Ovary (tissue), 3 donors: ENCODE results near the gene RBM33.

Source experiments
- POLR2A ChIP-seq: fragments of 450-650 bp; IDR thresholded peaks from one replicate; pipeline ENCODE4 v1.6.1; 2017; ENCODE audit warnings: antibody characterized with exemption, mild to moderate bottlenecking, moderate library complexity
- TF ChIP-seq, protein P1 (sequence below), 3 donors: fragments of 450-650 bp in 2 of 3; fragments of 200-600 bp in 1 of 3; IDR thresholded peaks; one replicate each; pipeline versions ENCODE4 v1.5.1 to v1.8.0; 2016 to 2022; ENCODE audit warnings: antibody characterized with exemption in 3 of 3, mild to moderate bottlenecking in 1 of 3
- donor health status: DM: no; HTN: no; CAD: no.

DNA sequence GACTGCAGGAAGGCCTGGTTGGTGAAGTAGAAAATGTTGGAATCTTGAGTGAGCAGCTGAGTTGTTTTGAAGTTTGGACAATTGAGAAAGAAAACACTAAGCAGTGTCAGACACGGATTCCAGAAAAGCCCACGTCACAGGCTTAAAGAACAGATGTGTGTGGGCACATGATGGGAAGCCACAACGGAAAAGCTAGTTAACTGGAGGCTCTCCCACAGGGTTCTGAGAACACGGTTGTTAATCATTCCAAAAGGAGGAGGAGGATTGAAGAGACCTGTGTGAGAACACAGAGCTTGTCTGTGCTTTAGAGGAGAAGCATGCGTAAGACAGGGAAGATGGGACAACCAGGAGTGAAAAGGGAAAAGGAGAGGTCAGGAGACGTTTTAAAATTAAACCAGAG, 125.2 kb downstream of the RBM33 start:
- TF ChIP-seq, protein P1, sequence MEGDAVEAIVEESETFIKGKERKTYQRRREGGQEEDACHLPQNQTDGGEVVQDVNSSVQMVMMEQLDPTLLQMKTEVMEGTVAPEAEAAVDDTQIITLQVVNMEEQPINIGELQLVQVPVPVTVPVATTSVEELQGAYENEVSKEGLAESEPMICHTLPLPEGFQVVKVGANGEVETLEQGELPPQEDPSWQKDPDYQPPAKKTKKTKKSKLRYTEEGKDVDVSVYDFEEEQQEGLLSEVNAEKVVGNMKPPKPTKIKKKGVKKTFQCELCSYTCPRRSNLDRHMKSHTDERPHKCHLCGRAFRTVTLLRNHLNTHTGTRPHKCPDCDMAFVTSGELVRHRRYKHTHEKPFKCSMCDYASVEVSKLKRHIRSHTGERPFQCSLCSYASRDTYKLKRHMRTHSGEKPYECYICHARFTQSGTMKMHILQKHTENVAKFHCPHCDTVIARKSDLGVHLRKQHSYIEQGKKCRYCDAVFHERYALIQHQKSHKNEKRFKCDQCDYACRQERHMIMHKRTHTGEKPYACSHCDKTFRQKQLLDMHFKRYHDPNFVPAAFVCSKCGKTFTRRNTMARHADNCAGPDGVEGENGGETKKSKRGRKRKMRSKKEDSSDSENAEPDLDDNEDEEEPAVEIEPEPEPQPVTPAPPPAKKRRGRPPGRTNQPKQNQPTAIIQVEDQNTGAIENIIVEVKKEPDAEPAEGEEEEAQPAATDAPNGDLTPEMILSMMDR (IDR thresholded peaks at IDR 0.05), result no peak
- no peak for TF ChIP-seq POLR2A
